Osteocyte (in vitro differentiated cells): ENCODE data around the gene PAPSS1. TPM values are rescaled to one million over a fixed set of nuclear protein-coding genes. Genes with fewer than 3 reads are reported as not detected.
A peak's percentile ranks its signal among the peaks of the same experiment; 100 is the strongest.
"Not testable (repeated sequence)": the region's sequence is repeated elsewhere in the genome, so short reads cannot be mapped to it uniquely, and the experiment has no call there.

ENCODE experiments used
- DNase-seq: peaks from one replicate; pipeline ENCODE4 v3.0.0; 2021; ENCODE audit warnings: mixed read lengths; ENCODE audit not compliant: unreplicated experiment; ENCODE audit errors: extremely low spot score
- H3K27ac Mint-ChIP-seq: one replicate; pipeline ENCODE4 v1.8.0; 2021; ENCODE audit warnings: mild to moderate bottlenecking, mixed read lengths; ENCODE audit not compliant: unreplicated experiment
- H3K27me3 Mint-ChIP-seq: one replicate; pipeline ENCODE4 v1.8.0; 2021; ENCODE audit warnings: mixed read lengths; ENCODE audit not compliant: unreplicated experiment
- H3K36me3 Mint-ChIP-seq: one replicate; pipeline ENCODE4 v1.8.0; 2021; ENCODE audit warnings: mixed read lengths; ENCODE audit not compliant: unreplicated experiment
- H3K4me1 Mint-ChIP-seq: one replicate; pipeline ENCODE4 v1.8.0; 2021; ENCODE audit warnings: mixed read lengths; ENCODE audit not compliant: unreplicated experiment
- H3K4me3 Mint-ChIP-seq: one replicate; pipeline ENCODE4 v1.8.0; 2021; ENCODE audit warnings: mild to moderate bottlenecking, moderate library complexity, mixed read lengths; ENCODE audit not compliant: unreplicated experiment
- H3K9me3 Mint-ChIP-seq: one replicate; pipeline ENCODE4 v1.8.0; 2021; ENCODE audit warnings: mixed read lengths; ENCODE audit not compliant: unreplicated experiment
- CTCF ChIP-seq: fragments of 200-600 bp; sonication (generic); IDR thresholded peaks from 2 replicates; pipeline ENCODE4 v1.5.0; 2021; ENCODE audit warnings: antibody characterized with exemption, mild to moderate bottlenecking, moderate library complexity
- total RNA-seq: library from RNA; stranded (reverse); gene quantifications from 2 replicates; pipeline ENCODE4 v1.2.1, GENCODE V29; 2021

PAPSS1 gene
- total RNA-seq, 1 donor from 2014 or later, result 82.6 TPM

- Mint-ChIP-seq H3K4me3 (no peak overlapping the region), H3K27ac (no peak overlapping the region), H3K36me3 (no peaks in the 10 kb centered on the region), H3K9me3 (peaks cover 3% of the 10 kb centered on the region), H3K27me3 (no peaks in the 10 kb centered on the region), H3K4me1 (peaks cover 11% of the 10 kb centered on the region)
- no peak for TF ChIP-seq CTCF
- no peak for DNase-seq
Observed at GRCh38 chr4:107725281-107725859, 5.3 kb upstream of the PAPSS1 start.

GRCh38 chr4:107723331-107723730 lies 3.3 kb upstream of the PAPSS1 start:
- H3K4me3 Mint-ChIP-seq, DNase-seq, H3K36me3 Mint-ChIP-seq, H3K9me3 Mint-ChIP-seq, H3K27ac Mint-ChIP-seq, H3K27me3 Mint-ChIP-seq: not testable (repeated sequence)
- H3K4me1 Mint-ChIP-seq, result peaks cover 24% of the 10 kb centered on the region

- H3K4me1 Mint-ChIP-seq, result peaks cover 38% of the 10 kb centered on the region
- H3K36me3 Mint-ChIP-seq, result peaks cover 2% of the 10 kb centered on the region
- H3K27ac Mint-ChIP-seq, result peak overlapping the region; percentile 98
- no peaks in the 10 kb centered on the region for H3K27me3 Mint-ChIP-seq
- DNase-seq, result no peak
- H3K9me3 Mint-ChIP-seq, result peaks cover 3% of the 10 kb centered on the region
- H3K4me3 Mint-ChIP-seq, result peak overlapping the region; percentile 95
- TF ChIP-seq CTCF, result no peak
Observed at GRCh38 chr4:107721436-107722100, 1.5 kb upstream of the PAPSS1 start.

GRCh38 chr4:107719207-107719921 lies 670 bp downstream of the PAPSS1 start:
- peak overlapping the region; percentile 85 for H3K27ac Mint-ChIP-seq
- H3K27me3 Mint-ChIP-seq, result no peaks in the 10 kb centered on the region
- H3K9me3 Mint-ChIP-seq, result no peaks in the 10 kb centered on the region
- no peak for DNase-seq
- TF ChIP-seq CTCF, result no peak
- peaks cover 52% of the 10 kb centered on the region for H3K4me1 Mint-ChIP-seq
- peaks cover 7% of the 10 kb centered on the region for H3K36me3 Mint-ChIP-seq
- H3K4me3 Mint-ChIP-seq, result peak overlapping the region; percentile 95

GRCh38 chr4:107718351-107718965 lies 1.6 kb downstream of the PAPSS1 start:
- H3K27me3 Mint-ChIP-seq, result no peaks in the 10 kb centered on the region
- H3K9me3 Mint-ChIP-seq, result no peaks in the 10 kb centered on the region
- H3K36me3 Mint-ChIP-seq, result peaks cover 9% of the 10 kb centered on the region
- peak overlapping the region; percentile 85 for H3K27ac Mint-ChIP-seq
- H3K4me1 Mint-ChIP-seq, result peaks cover 58% of the 10 kb centered on the region
- no peak for TF ChIP-seq CTCF
- peak overlapping the region; percentile 95 for H3K4me3 Mint-ChIP-seq
- no peak for DNase-seq
